Suprapubic skin (tissue), 4 donors: ENCODE data around the gene TP53INP2. TPM values are rescaled to one million over a fixed set of nuclear protein-coding genes. Genes with fewer than 3 reads are reported as not detected.

ENCODE experiments used
- DNase-seq, 2 donors: peaks; one replicate each; pipeline ENCODE4 v3.0.0-alpha.2; 2019; ENCODE audit warnings: low spot score in 2 of 2
- H3K27ac ChIP-seq: fragments of 200-600 bp; sonication (generic); one replicate; pipeline ENCODE4 v1.5.1; 2019
- H3K27me3 ChIP-seq: fragments of 200-600 bp; sonication (generic); one replicate; pipeline ENCODE4 v1.5.1; 2019
- H3K36me3 ChIP-seq: fragments of 200-600 bp; sonication (generic); one replicate; pipeline ENCODE4 v1.5.1; 2019
- H3K4me1 ChIP-seq: fragments of 200-600 bp; sonication (generic); one replicate; pipeline ENCODE4 v1.5.1; 2019
- H3K4me3 ChIP-seq: fragments of 200-600 bp; sonication (generic); one replicate; pipeline ENCODE4 v1.5.1; 2019; ENCODE audit warnings: mild to moderate bottlenecking
- H3K9me3 ChIP-seq: fragments of 200-600 bp; sonication (generic); one replicate; pipeline ENCODE4 v1.5.1; 2019
- CTCF ChIP-seq, 2 donors: fragments of 200-600 bp in 1 of 2; fragments of 450-650 bp in 1 of 2; sonication (generic) in 1 of 2; IDR thresholded peaks; one replicate each; pipeline ENCODE4 v1.5.1; 2016 to 2019; ENCODE audit warnings: antibody characterized with exemption in 2 of 2, mild to moderate bottlenecking in 1 of 2, moderate library complexity in 1 of 2
- EP300 ChIP-seq: sonication (generic); formaldehyde crosslinking; IDR thresholded peaks from one replicate; pipeline ENCODE4 v1.6.1; 2017; ENCODE audit warnings: antibody characterized with exemption
- POLR2A ChIP-seq, 2 donors: fragments of 450-650 bp; IDR thresholded peaks; one replicate each; pipeline ENCODE4 v1.6.1; 2017; ENCODE audit warnings: antibody characterized with exemption in 2 of 2, mild to moderate bottlenecking in 2 of 2, moderate library complexity in 2 of 2
- POLR2AphosphoS5 ChIP-seq, 3 donors: sonication (generic); formaldehyde crosslinking; IDR thresholded peaks; one replicate each; pipeline ENCODE4 v1.6.1; 2017; ENCODE audit warnings: antibody characterized with exemption in 3 of 3
- WGBS: methylation state at CpG from one replicate; pipeline ENCODE4 v1.1.5; 2018; 5-methylcytosine and 5-hydroxymethylcytosine counted together
- total RNA-seq, 4 donors: library from RNA; depleted of rRNA; stranded (reverse); fragments of >200 nt; gene quantifications; one replicate each; pipeline ENCODE4 v1.1.0, GENCODE V29; 2016

TP53INP2 gene
- total RNA-seq, 4 donors from 2014 or later = 8.1 to 19.4 (median 10.7) TPM

- WGBS = 90% methylated on average over 5 of the region's 5 CpGs
- no peak for DNase-seq
- TF ChIP-seq POLR2A (IDR thresholded peaks at IDR 0.05) (no peak), EP300 (no peak), POLR2AphosphoS5 (IDR thresholded peaks at IDR 0.05) (no peak), CTCF (IDR thresholded peaks at IDR 0.05) (no peak)
- Histone ChIP-seq H3K9me3 (no peaks in the 10 kb centered on the region), H3K27me3 (no peaks in the 10 kb centered on the region), H3K4me1 (peaks cover 17% of the 10 kb centered on the region), H3K36me3 (no peaks in the 10 kb centered on the region), H3K4me3 (no peak overlapping the region), H3K27ac (no peak overlapping the region)
These were observed 30.7 kb upstream of the TP53INP2 start for GRCh38 chr20:34673412-34673811.

- Histone ChIP-seq H3K36me3 (no peaks in the 10 kb centered on the region), H3K27ac (no peak overlapping the region), H3K4me1 (peaks cover 17% of the 10 kb centered on the region), H3K9me3 (no peaks in the 10 kb centered on the region), H3K27me3 (no peaks in the 10 kb centered on the region), H3K4me3 (no peak overlapping the region)
- no peak for TF ChIP-seq EP300
- no peak for TF ChIP-seq POLR2A (IDR thresholded peaks at IDR 0.05)
- TF ChIP-seq POLR2AphosphoS5 (IDR thresholded peaks at IDR 0.05) = no peak
- TF ChIP-seq CTCF (IDR thresholded peaks at IDR 0.05) = no peak
- no peak for DNase-seq
- 15% methylated on average over 3 of the region's 3 CpGs for WGBS
These were observed 28.6 kb upstream of the TP53INP2 start for GRCh38 chr20:34675561-34675960.

GRCh38 chr20:34675993-34676641, 28.0 kb upstream of the TP53INP2 start:
- Histone ChIP-seq H3K27ac (peak overlapping the region; percentile 65), H3K4me1 (peaks cover 17% of the 10 kb centered on the region), H3K27me3 (no peaks in the 10 kb centered on the region), H3K36me3 (no peaks in the 10 kb centered on the region), H3K9me3 (no peaks in the 10 kb centered on the region), H3K4me3 (peak overlapping the region; percentile 90)
- no peak for TF ChIP-seq CTCF (IDR thresholded peaks at IDR 0.05)
- TF ChIP-seq POLR2AphosphoS5 (IDR thresholded peaks at IDR 0.05) = no peak
- TF ChIP-seq EP300 = no peak
- no peak for TF ChIP-seq POLR2A (IDR thresholded peaks at IDR 0.05)
- WGBS = 0% methylated on average over 14 of the region's 14 CpGs
- no peak for DNase-seq

GRCh38 chr20:34676642-34677373, 27.3 kb upstream of the TP53INP2 start, which contains the start of gene PIGU:
TSS of gene PIGU (minus strand) at chr20:34677092. CDS start at chr20:34677085, 7 bp downstream.
- Histone ChIP-seq H3K27me3 (no peaks in the 10 kb centered on the region), H3K36me3 (no peaks in the 10 kb centered on the region), H3K4me1 (peaks cover 17% of the 10 kb centered on the region), H3K4me3 (peak within 1 kb of the TSS; percentile 90), H3K27ac (peak within 1 kb of the TSS; percentile 65), H3K9me3 (no peaks in the 10 kb centered on the region)
- 2% methylated on average over 40 of the region's 64 CpGs for WGBS
- DNase-seq = peak; percentile 95 to 96
- TF ChIP-seq EP300 (no peak), POLR2A (IDR thresholded peaks at IDR 0.05) (no peak), CTCF (IDR thresholded peaks at IDR 0.05) (peak in 1 of 2 donors; percentile 31), POLR2AphosphoS5 (IDR thresholded peaks at IDR 0.05) (peak in 2 of 3 donors; percentile 80 to 82)

- no peaks in the 10 kb centered on the region for H3K27me3 ChIP-seq
- H3K4me3 ChIP-seq = no peak overlapping the region
- H3K4me1 ChIP-seq = peaks cover 15% of the 10 kb centered on the region
- DNase-seq = no peak
- H3K9me3 ChIP-seq = no peaks in the 10 kb centered on the region
- no peaks in the 10 kb centered on the region for H3K36me3 ChIP-seq
- no peak overlapping the region for H3K27ac ChIP-seq
- TF ChIP-seq POLR2A (IDR thresholded peaks at IDR 0.05) = no peak
- TF ChIP-seq EP300 = no peak
- no peak for TF ChIP-seq POLR2AphosphoS5 (IDR thresholded peaks at IDR 0.05)
- TF ChIP-seq CTCF (IDR thresholded peaks at IDR 0.05) = no peak
These were observed 23.5 kb upstream of the TP53INP2 start for GRCh38 chr20:34680586-34681175.
